Measurements from ENCODE around the gene BCAS3.

Gene BCAS3

DNA sequence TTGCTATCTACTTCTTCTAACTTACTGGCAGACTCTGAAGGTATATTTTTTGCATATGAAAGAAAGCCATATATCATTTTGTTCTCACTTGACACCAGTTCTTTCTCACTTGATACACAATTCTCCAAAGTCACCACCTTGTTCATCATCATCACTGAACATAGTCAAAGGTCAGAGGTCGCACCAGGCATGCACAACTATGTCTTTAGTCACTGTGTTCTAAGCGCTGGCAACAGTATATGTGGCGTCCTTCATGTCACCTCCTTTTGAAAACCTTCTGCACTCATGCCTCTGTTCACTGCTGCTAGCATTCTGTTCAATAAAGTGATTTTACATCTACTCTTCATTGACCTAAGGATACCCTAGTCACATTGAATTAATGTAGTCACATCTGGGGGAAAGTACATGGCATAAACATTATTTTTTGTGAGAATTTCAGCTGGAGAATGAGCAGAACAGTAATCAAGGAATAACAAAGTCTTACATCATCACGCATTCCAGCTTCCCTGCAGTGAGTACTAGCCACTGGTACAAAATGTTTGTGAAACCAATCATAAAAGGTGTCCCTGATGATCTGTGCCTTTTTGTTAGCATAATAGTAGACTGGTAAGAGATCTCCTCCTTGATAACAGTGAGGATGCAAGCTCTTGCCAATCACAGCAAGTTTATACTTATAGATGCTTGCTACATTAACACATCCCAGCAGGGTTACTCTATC, 754.1 kb downstream of the BCAS3 start:
- H3K27ac ChIP-seq (ENCODE audit: low read depth, low read length, poor library complexity, severe bottlenecking) = no peak overlapping the region
- no peaks in the 10 kb centered on the region for H3K79me2 ChIP-seq (ENCODE audit: insufficient read depth, low read length)
- no peaks in the 10 kb centered on the region for H3K9me2 ChIP-seq (ENCODE audit: low read depth, low read length)
- no peak overlapping the region for H2AFZ ChIP-seq (ENCODE audit: low read length)
- peaks cover 5% of the 10 kb centered on the region; the same call in 1 of the 2 replicates for H3K27me3 ChIP-seq (ENCODE audit: insufficient read depth, low read length)
- H3K4me1 ChIP-seq (ENCODE audit: insufficient read depth, low read length, severe bottlenecking) = no peaks in the 10 kb centered on the region
- H4K20me1 ChIP-seq (ENCODE audit: insufficient read depth, low read length) = no peaks in the 10 kb centered on the region
- H3F3A ChIP-seq (ENCODE audit: insufficient read depth, low read length) = no peaks in the 10 kb centered on the region
- no peak overlapping the region for H3K9ac ChIP-seq (ENCODE audit: low read length)
- H3K9me3 ChIP-seq (ENCODE audit: low read length) = 0 out of 2 replicates have a peak, but pooled peaks cover 4% of the 10 kb centered on the region
- H3K36me3 ChIP-seq (ENCODE audit: insufficient read depth, low read length) = no peaks in the 10 kb centered on the region
- H3K4me2 ChIP-seq (ENCODE audit: low read length) = no peak overlapping the region
- TF ChIP-seq, protein P1, sequence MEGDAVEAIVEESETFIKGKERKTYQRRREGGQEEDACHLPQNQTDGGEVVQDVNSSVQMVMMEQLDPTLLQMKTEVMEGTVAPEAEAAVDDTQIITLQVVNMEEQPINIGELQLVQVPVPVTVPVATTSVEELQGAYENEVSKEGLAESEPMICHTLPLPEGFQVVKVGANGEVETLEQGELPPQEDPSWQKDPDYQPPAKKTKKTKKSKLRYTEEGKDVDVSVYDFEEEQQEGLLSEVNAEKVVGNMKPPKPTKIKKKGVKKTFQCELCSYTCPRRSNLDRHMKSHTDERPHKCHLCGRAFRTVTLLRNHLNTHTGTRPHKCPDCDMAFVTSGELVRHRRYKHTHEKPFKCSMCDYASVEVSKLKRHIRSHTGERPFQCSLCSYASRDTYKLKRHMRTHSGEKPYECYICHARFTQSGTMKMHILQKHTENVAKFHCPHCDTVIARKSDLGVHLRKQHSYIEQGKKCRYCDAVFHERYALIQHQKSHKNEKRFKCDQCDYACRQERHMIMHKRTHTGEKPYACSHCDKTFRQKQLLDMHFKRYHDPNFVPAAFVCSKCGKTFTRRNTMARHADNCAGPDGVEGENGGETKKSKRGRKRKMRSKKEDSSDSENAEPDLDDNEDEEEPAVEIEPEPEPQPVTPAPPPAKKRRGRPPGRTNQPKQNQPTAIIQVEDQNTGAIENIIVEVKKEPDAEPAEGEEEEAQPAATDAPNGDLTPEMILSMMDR (IDR thresholded peaks at IDR 0.05; ENCODE audit: low read length) = no peak
- no peak for TF ChIP-seq EZH2 (IDR thresholded peaks at IDR 0.05; ENCODE audit: borderline replicate concordance, low read length)
- H3K4me3 ChIP-seq (ENCODE audit: low read depth, low read length, poor library complexity, severe bottlenecking) = no peak overlapping the region

DNA sequence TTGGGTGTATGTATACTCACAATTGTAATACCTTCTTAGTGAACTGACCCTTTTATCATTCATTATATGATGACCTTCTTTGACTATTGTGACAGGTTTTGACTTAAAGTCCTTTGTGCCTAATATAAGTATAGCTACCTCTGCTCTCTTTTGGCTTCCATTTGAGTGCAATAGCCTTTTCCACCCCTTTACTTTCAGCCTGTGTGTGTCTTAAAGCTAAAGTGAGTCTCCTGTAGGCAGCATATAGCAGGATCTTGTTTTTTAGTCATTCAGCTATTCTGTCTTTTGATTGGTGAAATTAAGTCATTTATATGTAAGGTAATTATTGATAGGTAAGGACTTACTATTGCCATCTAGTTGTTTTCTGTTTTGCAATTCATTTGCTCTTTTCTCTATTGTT, 758.6 kb downstream of the BCAS3 start:
- no peak overlapping the region for H3K4me2 ChIP-seq (ENCODE audit: low read length)
- no peaks in the 10 kb centered on the region for H4K20me1 ChIP-seq (ENCODE audit: insufficient read depth, low read length)
- 0 out of 2 replicates have a peak, but pooled peaks cover 8% of the 10 kb centered on the region for H3K9me3 ChIP-seq (ENCODE audit: low read length)

DNA sequence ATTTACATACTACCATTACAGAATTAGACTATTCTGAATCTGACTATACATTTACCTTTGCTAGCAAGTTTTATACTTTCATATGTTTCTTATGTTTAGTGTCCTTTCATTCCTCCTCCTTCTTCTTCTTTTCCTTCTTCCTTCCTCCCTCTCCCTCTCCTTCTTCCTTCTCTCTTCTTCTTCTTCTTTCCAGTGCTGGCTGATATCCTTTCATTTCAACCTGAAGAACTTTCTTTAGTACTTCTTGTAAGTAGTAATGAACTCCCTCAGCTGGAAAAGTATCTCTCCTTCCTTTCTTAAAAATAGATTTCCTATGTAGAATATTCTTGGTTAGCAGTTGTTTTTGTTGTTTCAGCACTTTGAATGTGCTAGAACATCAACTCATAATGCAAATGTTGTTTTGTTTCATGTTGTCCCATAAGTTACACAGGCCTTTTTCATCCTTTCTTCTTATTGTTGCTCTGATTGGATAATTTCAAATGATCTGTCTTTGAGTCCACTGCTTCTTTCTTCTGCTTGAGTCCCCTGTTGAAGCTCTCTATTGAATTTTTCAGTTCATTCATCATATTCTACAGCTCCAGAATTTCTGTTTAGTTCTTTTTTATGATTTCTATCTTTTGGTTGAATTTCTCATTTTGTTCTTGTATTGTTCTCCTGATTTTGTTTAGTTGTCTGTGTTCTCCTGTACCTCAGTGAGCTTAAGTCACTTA, 759.5 kb downstream of the BCAS3 start:
- Histone ChIP-seq H3K4me2 (ENCODE audit: low read length) (no peak overlapping the region), H3F3A (ENCODE audit: insufficient read depth, low read length) (no peaks in the 10 kb centered on the region), H2AFZ (ENCODE audit: low read length) (no peak overlapping the region), H4K20me1 (ENCODE audit: insufficient read depth, low read length) (no peaks in the 10 kb centered on the region), H3K4me3 (ENCODE audit: low read depth, low read length, poor library complexity, severe bottlenecking) (no peak overlapping the region), H3K9me3 (ENCODE audit: low read length) (0 out of 2 replicates have a peak, but pooled peaks cover 8% of the 10 kb centered on the region), H3K4me1 (ENCODE audit: insufficient read depth, low read length, severe bottlenecking) (no peaks in the 10 kb centered on the region), H3K36me3 (ENCODE audit: insufficient read depth, low read length) (no peaks in the 10 kb centered on the region), H3K9me2 (ENCODE audit: low read depth, low read length) (no peaks in the 10 kb centered on the region), H3K9ac (ENCODE audit: low read length) (no peak overlapping the region), H3K79me2 (ENCODE audit: insufficient read depth, low read length) (no peaks in the 10 kb centered on the region), H3K27me3 (ENCODE audit: insufficient read depth, low read length) (peaks cover 4% of the 10 kb centered on the region; the same call in 1 of the 2 replicates), H3K27ac (ENCODE audit: low read depth, low read length, poor library complexity, severe bottlenecking) (no peak overlapping the region)
- TF ChIP-seq, protein P1 (IDR thresholded peaks at IDR 0.05; ENCODE audit: low read length) = no peak
- no peak for TF ChIP-seq EZH2 (IDR thresholded peaks at IDR 0.05; ENCODE audit: borderline replicate concordance, low read length)

More for the DNA sequence above, 758.6 kb downstream of the BCAS3 start:
- Histone ChIP-seq H3K36me3 (ENCODE audit: insufficient read depth, low read length) (no peaks in the 10 kb centered on the region), H3K4me1 (ENCODE audit: insufficient read depth, low read length, severe bottlenecking) (no peaks in the 10 kb centered on the region), H3K79me2 (ENCODE audit: insufficient read depth, low read length) (no peaks in the 10 kb centered on the region), H3F3A (ENCODE audit: insufficient read depth, low read length) (no peaks in the 10 kb centered on the region), H3K9ac (ENCODE audit: low read length) (no peak overlapping the region), H3K4me3 (ENCODE audit: low read depth, low read length, poor library complexity, severe bottlenecking) (no peak overlapping the region), H2AFZ (ENCODE audit: low read length) (no peak overlapping the region), H3K27ac (ENCODE audit: low read depth, low read length, poor library complexity, severe bottlenecking) (no peak overlapping the region), H3K9me2 (ENCODE audit: low read depth, low read length) (no peaks in the 10 kb centered on the region), H3K27me3 (ENCODE audit: insufficient read depth, low read length) (peaks cover 4% of the 10 kb centered on the region; the same call in 1 of the 2 replicates)
- TF ChIP-seq, protein P1 (IDR thresholded peaks at IDR 0.05; ENCODE audit: low read length) = no peak
- TF ChIP-seq EZH2 (IDR thresholded peaks at IDR 0.05; ENCODE audit: borderline replicate concordance, low read length) = no peak

All from OCI-LY1 (cell line).